EL (cell line): ENCODE results near the gene MAGEA11.
"Not testable (repeated sequence)": the region's sequence is repeated elsewhere in the genome, so short reads cannot be mapped to it uniquely, and the experiment has no call there.

Source experiments
- DNase-seq: peaks from one replicate; pipeline ENCODE4 v3.0.0-alpha.2; 2016

Gene MAGEA11

GRCh38 chrX:149711545-149712236, at the start of gene MAGEA11:
Gene MAGEA11 (plus strand): TSS chrX:149712060. CDS start chrX:149713160, 1,100 bp downstream.
- no peak for DNase-seq

- DNase-seq = not testable (repeated sequence)
Observed at GRCh38 chrX:149675088-149675487, 36.8 kb upstream of the MAGEA11 start.

- DNase-seq = not testable (repeated sequence)
Observed at GRCh38 chrX:149675554-149675953, 36.3 kb upstream of the MAGEA11 start.

- not testable (repeated sequence) for DNase-seq
Observed at GRCh38 chrX:149679164-149679678, 32.6 kb upstream of the MAGEA11 start.

- no peak for DNase-seq
Observed at GRCh38 chrX:149681182-149681581, 30.7 kb upstream of the MAGEA11 start.

GRCh38 chrX:149682031-149682430, 29.8 kb upstream of the MAGEA11 start:
- DNase-seq = no peak

GRCh38 chrX:149682956-149683947, 28.6 kb upstream of the MAGEA11 start:
- no peak for DNase-seq

GRCh38 chrX:149683966-149684730, 27.7 kb upstream of the MAGEA11 start:
- DNase-seq = no peak

- DNase-seq = no peak
Observed at GRCh38 chrX:149687991-149688390, 23.9 kb upstream of the MAGEA11 start.

- DNase-seq = no peak
Observed at GRCh38 chrX:149688552-149688951, 23.3 kb upstream of the MAGEA11 start.

- DNase-seq = no peak
Observed at GRCh38 chrX:149691794-149692193, 20.1 kb upstream of the MAGEA11 start.

- DNase-seq = not testable (repeated sequence)
Observed at GRCh38 chrX:149692686-149693272, 19.1 kb upstream of the MAGEA11 start.

- DNase-seq = no peak
Observed at GRCh38 chrX:149699761-149700160, 12.1 kb upstream of the MAGEA11 start.

- no peak for DNase-seq
Observed at GRCh38 chrX:149704664-149705063, 7.2 kb upstream of the MAGEA11 start.

GRCh38 chrX:149707147-149707901, 4.5 kb upstream of the MAGEA11 start:
- no peak for DNase-seq

GRCh38 chrX:149712831-149713230, 971 bp downstream of the MAGEA11 start:
- no peak for DNase-seq

GRCh38 chrX:149713279-149714050, 1.6 kb downstream of the MAGEA11 start:
- no peak for DNase-seq

- no peak for DNase-seq
Observed at GRCh38 chrX:149715468-149715867, 3.6 kb downstream of the MAGEA11 start.

- no peak for DNase-seq
Observed at GRCh38 chrX:149716632-149717031, 4.8 kb downstream of the MAGEA11 start.

- DNase-seq = no peak
Observed at GRCh38 chrX:149717803-149718202, 5.9 kb downstream of the MAGEA11 start.

GRCh38 chrX:149718757-149719156, 6.9 kb downstream of the MAGEA11 start:
- DNase-seq = no peak
